Measurements from ENCODE around the gene RALY.

The RALY gene

DNA sequence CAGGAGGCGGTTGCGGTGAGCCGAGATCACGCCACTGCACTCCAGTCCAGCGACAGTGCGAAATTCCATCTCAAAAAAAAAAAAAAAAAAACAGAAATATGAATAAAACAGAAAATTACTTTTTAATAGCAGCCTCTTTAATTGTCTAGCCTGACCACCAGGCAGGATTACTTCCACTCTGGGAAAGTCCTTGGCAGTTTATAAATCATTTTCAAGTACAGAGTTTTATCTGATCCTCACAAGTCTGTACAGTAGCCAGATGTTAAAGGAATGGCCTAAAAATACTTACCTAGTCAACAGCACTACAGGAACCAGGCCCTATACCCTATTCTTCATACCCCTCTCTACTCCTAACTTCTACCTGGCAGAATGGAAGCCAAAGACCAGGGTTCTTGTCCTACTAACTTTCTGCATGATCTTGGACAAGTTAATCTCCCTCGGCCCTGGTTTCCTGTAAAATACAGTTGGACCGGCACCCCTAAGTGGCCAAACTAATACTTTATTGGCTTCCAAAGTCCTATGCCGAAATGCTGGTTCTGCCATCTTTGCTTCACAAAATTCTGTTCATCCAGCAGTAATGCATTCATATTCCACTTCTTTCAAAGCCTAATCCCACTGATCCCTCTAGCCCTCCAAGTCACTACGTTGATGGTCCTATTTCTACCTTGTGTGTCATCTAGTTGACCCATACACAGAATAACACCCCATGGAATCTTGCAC is 116.5 kb downstream of the RALY start:
- TF ChIP-seq, protein P1, sequence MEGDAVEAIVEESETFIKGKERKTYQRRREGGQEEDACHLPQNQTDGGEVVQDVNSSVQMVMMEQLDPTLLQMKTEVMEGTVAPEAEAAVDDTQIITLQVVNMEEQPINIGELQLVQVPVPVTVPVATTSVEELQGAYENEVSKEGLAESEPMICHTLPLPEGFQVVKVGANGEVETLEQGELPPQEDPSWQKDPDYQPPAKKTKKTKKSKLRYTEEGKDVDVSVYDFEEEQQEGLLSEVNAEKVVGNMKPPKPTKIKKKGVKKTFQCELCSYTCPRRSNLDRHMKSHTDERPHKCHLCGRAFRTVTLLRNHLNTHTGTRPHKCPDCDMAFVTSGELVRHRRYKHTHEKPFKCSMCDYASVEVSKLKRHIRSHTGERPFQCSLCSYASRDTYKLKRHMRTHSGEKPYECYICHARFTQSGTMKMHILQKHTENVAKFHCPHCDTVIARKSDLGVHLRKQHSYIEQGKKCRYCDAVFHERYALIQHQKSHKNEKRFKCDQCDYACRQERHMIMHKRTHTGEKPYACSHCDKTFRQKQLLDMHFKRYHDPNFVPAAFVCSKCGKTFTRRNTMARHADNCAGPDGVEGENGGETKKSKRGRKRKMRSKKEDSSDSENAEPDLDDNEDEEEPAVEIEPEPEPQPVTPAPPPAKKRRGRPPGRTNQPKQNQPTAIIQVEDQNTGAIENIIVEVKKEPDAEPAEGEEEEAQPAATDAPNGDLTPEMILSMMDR (conservative IDR thresholded peaks at IDR 0.05; ENCODE audit: low read length), result no peak
- no peak for TF ChIP-seq EZH2phosphoT487 (IDR thresholded peaks at IDR 0.05; ENCODE audit: borderline replicate concordance)
- Histone ChIP-seq H3K27me3 (ENCODE audit: insufficient read depth, low read length, poor library complexity, severe bottlenecking) (peaks cover 7% of the 10 kb centered on the region), H3K4me1 (ENCODE audit: insufficient read depth, low read length, poor library complexity, severe bottlenecking) (peaks cover 57% of the 10 kb centered on the region), H2AFZ (ENCODE audit: low read length) (no peak overlapping the region), H3K4me3 (ENCODE audit: low read length, poor library complexity, severe bottlenecking) (peak overlapping the region; percentile 84), H3K4me2 (ENCODE audit: low read depth, low read length, poor library complexity, severe bottlenecking) (peak overlapping the region; percentile 99), H3F3A (ENCODE audit: low read depth) (no peaks in the 10 kb centered on the region), H3K9me3 (ENCODE audit: insufficient read depth, low read depth, low read length) (no peaks in the 10 kb centered on the region), H4K20me1 (ENCODE audit: insufficient read depth, low read length, poor library complexity, severe bottlenecking) (peaks cover 64% of the 10 kb centered on the region), H3K79me2 (ENCODE audit: insufficient read depth, low read length) (peaks cover 68% of the 10 kb centered on the region), H3K9me2 (replicated peaks; ENCODE audit: low read depth, low read length) (no peaks in the 10 kb centered on the region), H3K36me3 (ENCODE audit: insufficient read depth, low read length) (peaks cover 10% of the 10 kb centered on the region; the same call in 1 of the 2 replicates), H3K9ac (ENCODE audit: low read depth, low read length, poor library complexity, severe bottlenecking) (peak overlapping the region; percentile 87)

DNA sequence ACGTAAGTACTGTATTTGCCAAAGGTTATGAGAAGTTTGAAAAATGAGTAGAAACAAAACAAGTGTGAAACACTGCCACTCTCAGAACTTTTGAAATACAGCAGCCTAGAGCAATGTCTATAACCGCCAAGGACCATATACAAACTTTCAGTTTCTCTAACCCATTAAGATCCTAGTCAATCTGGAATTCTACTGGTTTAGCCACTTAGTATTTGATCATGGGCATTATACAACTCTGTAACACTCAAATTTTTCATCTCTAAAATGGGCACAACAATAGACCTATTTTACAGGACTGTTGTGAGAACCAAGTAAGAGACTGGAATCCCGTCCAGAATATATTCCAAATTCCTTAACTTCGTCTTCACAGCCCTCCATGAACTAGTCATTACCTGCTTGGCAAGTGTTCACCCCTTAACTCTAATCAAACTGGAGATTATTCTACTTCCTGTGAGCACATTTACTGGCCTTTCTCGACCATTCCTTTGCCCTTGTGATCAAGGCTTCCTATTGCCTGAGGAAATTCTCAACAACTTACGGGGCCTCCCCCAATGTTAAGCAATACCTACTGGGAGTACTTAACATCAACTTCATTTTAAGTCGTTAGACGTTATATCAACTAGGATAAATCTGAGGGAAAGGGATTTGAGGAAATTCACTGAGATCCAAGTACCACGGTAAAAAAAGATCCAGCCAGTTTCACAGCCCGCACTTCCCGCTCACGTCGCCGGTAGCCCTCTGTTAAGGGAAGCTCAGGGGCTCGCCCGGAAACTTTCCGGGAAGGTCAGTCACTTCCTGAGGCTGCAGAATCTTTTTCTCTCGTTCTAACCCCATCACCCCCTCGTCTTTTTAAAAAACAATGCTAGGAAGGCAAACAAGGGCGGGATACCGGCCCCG is 117.3 kb downstream of the RALY start:
- H3K79me2 ChIP-seq (ENCODE audit: insufficient read depth, low read length), result peaks cover 60% of the 10 kb centered on the region
- peaks cover 6% of the 10 kb centered on the region; the same call in 1 of the 2 replicates for H3K36me3 ChIP-seq (ENCODE audit: insufficient read depth, low read length)

More for the DNA sequence above, 117.3 kb downstream of the RALY start:
- peak overlapping the region; percentile 87 for H3K9ac ChIP-seq (ENCODE audit: low read depth, low read length, poor library complexity, severe bottlenecking)
- H3F3A ChIP-seq (ENCODE audit: low read depth), result no peaks in the 10 kb centered on the region
- peaks cover 57% of the 10 kb centered on the region for H4K20me1 ChIP-seq (ENCODE audit: insufficient read depth, low read length, poor library complexity, severe bottlenecking)
- peaks cover 7% of the 10 kb centered on the region for H3K27me3 ChIP-seq (ENCODE audit: insufficient read depth, low read length, poor library complexity, severe bottlenecking)
- H3K9me2 ChIP-seq (replicated peaks; ENCODE audit: low read depth, low read length), result no peaks in the 10 kb centered on the region
- peak overlapping the region; percentile 99 for H3K4me2 ChIP-seq (ENCODE audit: low read depth, low read length, poor library complexity, severe bottlenecking)
- H3K4me1 ChIP-seq (ENCODE audit: insufficient read depth, low read length, poor library complexity, severe bottlenecking), result peaks cover 51% of the 10 kb centered on the region
- H2AFZ ChIP-seq (ENCODE audit: low read length), result peak overlapping the region; percentile 51; the same call in 1 of the 2 replicates
- H3K9me3 ChIP-seq (ENCODE audit: insufficient read depth, low read depth, low read length), result no peaks in the 10 kb centered on the region
- TF ChIP-seq EZH2phosphoT487 (IDR thresholded peaks at IDR 0.05; ENCODE audit: borderline replicate concordance), result no peak
- TF ChIP-seq, protein P1 (conservative IDR thresholded peaks at IDR 0.05; ENCODE audit: low read length), result peak; percentile 42
- H3K4me3 ChIP-seq (ENCODE audit: low read length, poor library complexity, severe bottlenecking), result peak overlapping the region; percentile 84

Data from Loucy (cell line).